GM23338 (cell line): ENCODE data around the gene S100A13. TPM values are rescaled to one million over a fixed set of nuclear protein-coding genes. Genes with fewer than 3 reads are reported as not detected.

Experiments used
- ATAC-seq: fragments of 200-7000 bp; cut with Tn5 transposase; 3 replicates; pipeline ENCODE4 v1.9.1; 2020
- DNase-seq: peaks from one replicate; pipeline ENCODE4 v3.0.0-alpha.2; 2015; ENCODE audit warnings: low spot score
- H2AFZ ChIP-seq: fragments of 200-600 bp; sonication (generic); 2 replicates; pipeline ENCODE4 v1.8.0; 2016; ENCODE audit warnings: antibody characterized with exemption, mild to moderate bottlenecking, moderate library complexity
- H3F3A ChIP-seq: fragments of 200-600 bp; sonication (generic); replicated peaks from 2 replicates; pipeline ENCODE4 v1.8.0; 2017; ENCODE audit warnings: antibody characterized with exemption, mixed run types, low read depth
- H3K27ac ChIP-seq: fragments of 200-600 bp; sonication (generic); 2 replicates; pipeline ENCODE4 v1.6.1; 2016; ENCODE audit warnings: low read depth
- H3K27me3 ChIP-seq: fragments of 200-600 bp; sonication (generic); 2 replicates; pipeline ENCODE4 v1.8.0; 2016; ENCODE audit warnings: mild to moderate bottlenecking, mixed run types, moderate library complexity; ENCODE audit not compliant: insufficient read depth
- H3K36me3 ChIP-seq: fragments of 200-600 bp; sonication (generic); 2 replicates; pipeline ENCODE4 v1.8.0; 2016; ENCODE audit warnings: mild to moderate bottlenecking; ENCODE audit not compliant: insufficient read depth
- H3K4me1 ChIP-seq: fragments of 200-600 bp; sonication (generic); 2 replicates; pipeline ENCODE4 v1.8.0; 2016; ENCODE audit warnings: mild to moderate bottlenecking, moderate library complexity; ENCODE audit not compliant: insufficient read depth
- H3K4me2 ChIP-seq: fragments of 200-600 bp; sonication (generic); 2 replicates; pipeline ENCODE4 v1.7.1; 2017; ENCODE audit warnings: mixed run types
- H3K4me3 ChIP-seq: fragments of 200-600 bp; sonication (generic); 2 replicates; pipeline ENCODE4 v1.6.1; 2016; ENCODE audit warnings: mixed run types
- H3K79me2 ChIP-seq: fragments of 200-600 bp; sonication (generic); replicated peaks from 2 replicates; pipeline ENCODE4 v1.8.0; 2017; ENCODE audit warnings: mild to moderate bottlenecking; ENCODE audit not compliant: insufficient read depth
- H3K9me2 ChIP-seq: fragments of 200-600 bp; sonication (generic); 2 replicates; pipeline ENCODE4 v1.8.0; 2017; ENCODE audit not compliant: insufficient read depth
- H4K20me1 ChIP-seq: fragments of 200-600 bp; sonication (generic); replicated peaks from 2 replicates; pipeline ENCODE4 v1.8.0; 2017; ENCODE audit warnings: mild to moderate bottlenecking; ENCODE audit not compliant: insufficient read depth
- H3K27ac Mint-ChIP-seq: 2 replicates; pipeline ENCODE4 v1.8.0; 2020; ENCODE audit warnings: inconsistent platforms, mild to moderate bottlenecking, moderate library complexity, mixed read lengths
- H3K27me3 Mint-ChIP-seq: 3 replicates; pipeline ENCODE4 v1.8.0; 2022; ENCODE audit warnings: low read depth, mild to moderate bottlenecking, moderate library complexity, mixed read lengths, inconsistent platforms; ENCODE audit not compliant: insufficient read depth, poor library complexity
- H3K36me3 Mint-ChIP-seq: 3 replicates; pipeline ENCODE4 v1.8.0; 2021; ENCODE audit warnings: low read depth, mild to moderate bottlenecking, inconsistent platforms, moderate library complexity, mixed read lengths
- H3K4me1 Mint-ChIP-seq: 3 replicates; pipeline ENCODE4 v1.8.0; 2020; ENCODE audit warnings: mild to moderate bottlenecking, inconsistent platforms, mixed read lengths
- H3K4me3 Mint-ChIP-seq: 3 replicates; pipeline ENCODE4 v1.8.0; 2021; ENCODE audit warnings: moderate library complexity, mild to moderate bottlenecking, inconsistent platforms, mixed read lengths
- H3K9me3 Mint-ChIP-seq: 3 replicates; pipeline ENCODE4 v1.8.0; 2020; ENCODE audit warnings: moderate library complexity, mild to moderate bottlenecking, inconsistent platforms, mixed read lengths
- CREB1 ChIP-seq: fragments of 250-450 bp; sonication (Bioruptor Pico); IDR thresholded peaks from 2 replicates; pipeline ENCODE4 v1.5.0; 2020; ENCODE audit warnings: low read depth, mild to moderate bottlenecking, moderate library complexity
- ETS1 ChIP-seq: IDR thresholded peaks from 2 replicates; pipeline ENCODE4 v1.6.1; 2016; ENCODE audit warnings: antibody characterized with exemption
- EZH2 ChIP-seq: fragments of 200-600 bp; sonication (generic); IDR thresholded peaks from one replicate; pipeline ENCODE4 v1.8.0; 2017; ENCODE audit warnings: antibody characterized with exemption, mild to moderate bottlenecking, low read depth; ENCODE audit not compliant: unreplicated experiment
- EZH2phosphoT487 ChIP-seq: fragments of 200-600 bp; sonication (generic); IDR thresholded peaks from one replicate; pipeline ENCODE4 v1.8.1; 2018; ENCODE audit warnings: antibody characterized with exemption; ENCODE audit not compliant: unreplicated experiment
- JUNB ChIP-seq: IDR thresholded peaks from one replicate; pipeline ENCODE4 v1.6.1; 2016; ENCODE audit warnings: antibody characterized with exemption; ENCODE audit not compliant: unreplicated experiment
- NANOG ChIP-seq: IDR thresholded peaks from 2 replicates; pipeline ENCODE4 v1.6.1; 2016; ENCODE audit warnings: antibody characterized with exemption, borderline replicate concordance
- POLR2AphosphoS5 ChIP-seq: IDR thresholded peaks from 2 replicates; pipeline ENCODE4 v1.6.1; 2016; ENCODE audit warnings: antibody characterized with exemption, low read depth
- REST ChIP-seq: IDR thresholded peaks from one replicate; pipeline ENCODE4 v1.6.1; 2018; ENCODE audit warnings: antibody characterized with exemption; ENCODE audit not compliant: unreplicated experiment
- STAT1 ChIP-seq: IDR thresholded peaks from one replicate; pipeline ENCODE4 v1.6.1; 2016; ENCODE audit warnings: antibody characterized with exemption; ENCODE audit not compliant: unreplicated experiment
- ZNF114 ChIP-seq: fragments of 250-450 bp; sonication (Bioruptor Pico); IDR thresholded peaks from 2 replicates; pipeline ENCODE4 v1.5.0; 2020; ENCODE audit warnings: mild to moderate bottlenecking, moderate library complexity
- ZNF331 ChIP-seq: fragments of 250-450 bp; sonication (Bioruptor Pico); IDR thresholded peaks from 2 replicates; pipeline ENCODE4 v1.5.0; 2020; ENCODE audit warnings: low read depth, mild to moderate bottlenecking, moderate library complexity
- polyA plus RNA-seq: library from polyadenylated mRNA; unstranded; fragments of >200 nt; fragmentation: Nextera tagmentation; extraction: Ambion mirVana; gene quantifications from 2 replicates; pipeline ENCODE4 v1.2.1, GENCODE V29; 2016
- total RNA-seq: library from RNA; depleted of rRNA; stranded (reverse); fragments of >200 nt; shearing (Covaris generic); gene quantifications from 2 replicates; pipeline ENCODE4 v1.2.3, GENCODE V29; 2014
- TF ChIP-seq, protein P1 (sequence below), 2 experiments: fragments of 200-600 bp in 1 of 2; sonication (generic) in 1 of 2; conservative IDR thresholded peaks; 2 replicates each; pipeline versions ENCODE4 v1.5.1 to v1.6.1; 2016 to 2017; ENCODE audit warnings: antibody characterized with exemption in 2 of 2, low read depth in 2 of 2, mild to moderate bottlenecking in 2 of 2, moderate library complexity in 1 of 2
- TF ChIP-seq, protein P2 (sequence below): fragments of 250-450 bp; sonication (Bioruptor Pico); IDR thresholded peaks from 2 replicates; pipeline ENCODE4 v1.5.0; 2020; ENCODE audit warnings: mild to moderate bottlenecking, moderate library complexity

The S100A13 gene
- total and polyA plus RNA-seq, 2 experiments from 2014 or later = 32.7 to 165 TPM

DNA sequence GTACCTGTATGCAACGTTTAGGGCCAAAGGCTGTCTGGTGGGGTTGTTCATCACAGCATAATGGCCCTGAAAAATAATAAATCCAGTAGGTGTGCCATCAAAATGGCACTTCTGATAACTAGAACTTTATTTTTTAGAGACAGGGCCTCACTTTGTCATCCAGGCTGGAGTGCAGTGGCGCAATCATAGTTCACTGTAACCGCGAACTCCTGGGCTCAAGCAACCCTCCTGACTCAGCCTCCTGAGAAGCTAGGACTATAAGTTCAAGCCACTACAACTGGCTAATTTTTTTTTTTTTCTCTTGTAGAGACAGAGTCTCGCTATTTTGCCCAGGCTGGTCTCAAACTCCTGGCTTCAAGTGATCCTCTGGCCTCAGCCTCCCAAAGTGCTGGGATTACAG is 35.9 kb upstream of the S100A13 start:
- Histone ChIP-seq H3K27ac (no peak overlapping the region), H3K79me2 (peaks cover 23% of the 10 kb centered on the region), H3K4me3 (no peak overlapping the region), H3K4me1 (peaks cover 8% of the 10 kb centered on the region), H3K9me2 (no peaks in the 10 kb centered on the region), H3K36me3 (peaks cover 71% of the 10 kb centered on the region), H3K4me2 (no peak overlapping the region), H2AFZ (no peak overlapping the region), H4K20me1 (peaks cover 24% of the 10 kb centered on the region), H3K27me3 (no peaks in the 10 kb centered on the region), H3F3A (peaks cover 76% of the 10 kb centered on the region)
- H3K4me1 Mint-ChIP-seq = peaks cover 8% of the 10 kb centered on the region
- H3K27me3 Mint-ChIP-seq = peaks cover 8% of the 10 kb centered on the region
- no peak overlapping the region for H3K4me3 Mint-ChIP-seq
- DNase-seq (no peak), ATAC-seq (no peak)
- H3K36me3 Mint-ChIP-seq = peaks cover 82% of the 10 kb centered on the region
- H3K27ac Mint-ChIP-seq = no peak overlapping the region
- TF ChIP-seq, protein P1, sequence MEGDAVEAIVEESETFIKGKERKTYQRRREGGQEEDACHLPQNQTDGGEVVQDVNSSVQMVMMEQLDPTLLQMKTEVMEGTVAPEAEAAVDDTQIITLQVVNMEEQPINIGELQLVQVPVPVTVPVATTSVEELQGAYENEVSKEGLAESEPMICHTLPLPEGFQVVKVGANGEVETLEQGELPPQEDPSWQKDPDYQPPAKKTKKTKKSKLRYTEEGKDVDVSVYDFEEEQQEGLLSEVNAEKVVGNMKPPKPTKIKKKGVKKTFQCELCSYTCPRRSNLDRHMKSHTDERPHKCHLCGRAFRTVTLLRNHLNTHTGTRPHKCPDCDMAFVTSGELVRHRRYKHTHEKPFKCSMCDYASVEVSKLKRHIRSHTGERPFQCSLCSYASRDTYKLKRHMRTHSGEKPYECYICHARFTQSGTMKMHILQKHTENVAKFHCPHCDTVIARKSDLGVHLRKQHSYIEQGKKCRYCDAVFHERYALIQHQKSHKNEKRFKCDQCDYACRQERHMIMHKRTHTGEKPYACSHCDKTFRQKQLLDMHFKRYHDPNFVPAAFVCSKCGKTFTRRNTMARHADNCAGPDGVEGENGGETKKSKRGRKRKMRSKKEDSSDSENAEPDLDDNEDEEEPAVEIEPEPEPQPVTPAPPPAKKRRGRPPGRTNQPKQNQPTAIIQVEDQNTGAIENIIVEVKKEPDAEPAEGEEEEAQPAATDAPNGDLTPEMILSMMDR (conservative IDR thresholded peaks at IDR 0.05; ENCODE audit: low read depth in 2 of 2) = no peak
- TF ChIP-seq CREB1 (CRISPR knock-in tag) (no peak), ZNF114 (no peak), POLR2AphosphoS5 (no peak), EZH2 (no peak), STAT1 (no peak), EZH2phosphoT487 (no peak), JUNB (no peak), ZNF331 (CRISPR knock-in tag) (no peak), REST (no peak), NANOG (no peak), ETS1 (no peak)
- TF ChIP-seq, protein P2, sequence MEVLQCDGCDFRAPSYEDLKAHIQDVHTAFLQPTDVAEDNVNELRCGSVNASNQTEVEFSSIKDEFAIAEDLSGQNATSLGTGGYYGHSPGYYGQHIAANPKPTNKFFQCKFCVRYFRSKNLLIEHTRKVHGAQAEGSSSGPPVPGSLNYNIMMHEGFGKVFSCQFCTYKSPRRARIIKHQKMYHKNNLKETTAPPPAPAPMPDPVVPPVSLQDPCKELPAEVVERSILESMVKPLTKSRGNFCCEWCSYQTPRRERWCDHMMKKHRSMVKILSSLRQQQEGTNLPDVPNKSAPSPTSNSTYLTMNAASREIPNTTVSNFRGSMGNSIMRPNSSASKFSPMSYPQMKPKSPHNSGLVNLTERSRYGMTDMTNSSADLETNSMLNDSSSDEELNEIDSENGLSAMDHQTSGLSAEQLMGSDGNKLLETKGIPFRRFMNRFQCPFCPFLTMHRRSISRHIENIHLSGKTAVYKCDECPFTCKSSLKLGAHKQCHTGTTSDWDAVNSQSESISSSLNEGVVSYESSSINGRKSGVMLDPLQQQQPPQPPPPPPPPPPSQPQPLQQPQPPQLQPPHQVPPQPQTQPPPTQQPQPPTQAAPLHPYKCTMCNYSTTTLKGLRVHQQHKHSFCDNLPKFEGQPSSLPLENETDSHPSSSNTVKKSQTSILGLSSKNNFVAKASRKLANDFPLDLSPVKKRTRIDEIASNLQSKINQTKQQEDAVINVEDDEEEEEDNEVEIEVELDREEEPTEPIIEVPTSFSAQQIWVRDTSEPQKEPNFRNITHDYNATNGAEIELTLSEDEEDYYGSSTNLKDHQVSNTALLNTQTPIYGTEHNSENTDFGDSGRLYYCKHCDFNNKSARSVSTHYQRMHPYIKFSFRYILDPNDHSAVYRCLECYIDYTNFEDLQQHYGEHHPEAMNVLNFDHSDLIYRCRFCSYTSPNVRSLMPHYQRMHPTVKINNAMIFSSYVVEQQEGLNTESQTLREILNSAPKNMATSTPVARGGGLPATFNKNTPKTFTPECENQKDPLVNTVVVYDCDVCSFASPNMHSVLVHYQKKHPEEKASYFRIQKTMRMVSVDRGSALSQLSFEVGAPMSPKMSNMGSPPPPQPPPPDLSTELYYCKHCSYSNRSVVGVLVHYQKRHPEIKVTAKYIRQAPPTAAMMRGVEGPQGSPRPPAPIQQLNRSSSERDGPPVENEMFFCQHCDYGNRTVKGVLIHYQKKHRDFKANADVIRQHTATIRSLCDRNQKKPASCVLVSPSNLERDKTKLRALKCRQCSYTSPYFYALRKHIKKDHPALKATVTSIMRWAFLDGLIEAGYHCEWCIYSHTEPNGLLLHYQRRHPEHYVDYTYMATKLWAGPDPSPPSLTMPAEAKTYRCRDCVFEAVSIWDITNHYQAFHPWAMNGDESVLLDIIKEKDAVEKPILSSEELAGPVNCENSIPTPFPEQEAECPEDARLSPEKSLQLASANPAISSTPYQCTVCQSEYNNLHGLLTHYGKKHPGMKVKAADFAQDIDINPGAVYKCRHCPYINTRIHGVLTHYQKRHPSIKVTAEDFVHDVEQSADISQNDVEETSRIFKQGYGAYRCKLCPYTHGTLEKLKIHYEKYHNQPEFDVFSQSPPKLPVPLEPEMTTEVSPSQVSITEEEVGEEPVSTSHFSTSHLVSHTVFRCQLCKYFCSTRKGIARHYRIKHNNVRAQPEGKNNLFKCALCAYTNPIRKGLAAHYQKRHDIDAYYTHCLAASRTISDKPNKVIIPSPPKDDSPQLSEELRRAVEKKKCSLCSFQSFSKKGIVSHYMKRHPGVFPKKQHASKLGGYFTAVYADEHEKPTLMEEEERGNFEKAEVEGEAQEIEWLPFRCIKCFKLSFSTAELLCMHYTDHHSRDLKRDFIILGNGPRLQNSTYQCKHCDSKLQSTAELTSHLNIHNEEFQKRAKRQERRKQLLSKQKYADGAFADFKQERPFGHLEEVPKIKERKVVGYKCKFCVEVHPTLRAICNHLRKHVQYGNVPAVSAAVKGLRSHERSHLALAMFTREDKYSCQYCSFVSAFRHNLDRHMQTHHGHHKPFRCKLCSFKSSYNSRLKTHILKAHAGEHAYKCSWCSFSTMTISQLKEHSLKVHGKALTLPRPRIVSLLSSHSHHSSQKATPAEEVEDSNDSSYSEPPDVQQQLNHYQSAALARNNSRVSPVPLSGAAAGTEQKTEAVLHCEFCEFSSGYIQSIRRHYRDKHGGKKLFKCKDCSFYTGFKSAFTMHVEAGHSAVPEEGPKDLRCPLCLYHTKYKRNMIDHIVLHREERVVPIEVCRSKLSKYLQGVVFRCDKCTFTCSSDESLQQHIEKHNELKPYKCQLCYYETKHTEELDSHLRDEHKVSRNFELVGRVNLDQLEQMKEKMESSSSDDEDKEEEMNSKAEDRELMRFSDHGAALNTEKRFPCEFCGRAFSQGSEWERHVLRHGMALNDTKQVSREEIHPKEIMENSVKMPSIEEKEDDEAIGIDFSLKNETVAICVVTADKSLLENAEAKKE (CRISPR knock-in tag) = no peak
- H3K9me3 Mint-ChIP-seq = no peaks in the 10 kb centered on the region; the same call in 2 of the 3 replicates
